Tibial nerve (tissue), 3 donors: ENCODE results near the gene GJB5.

Experiments
- POLR2A ChIP-seq, 2 donors: fragments of 450-650 bp; IDR thresholded peaks; one replicate each; pipeline ENCODE4 v1.6.1; 2017; ENCODE audit warnings: antibody characterized with exemption in 2 of 2, mild to moderate bottlenecking in 2 of 2, moderate library complexity in 2 of 2
- TF ChIP-seq, protein P1 (sequence below), 5 experiments: fragments of 200-600 bp in 3 of 5; fragments of 450-650 bp in 2 of 5; sonication (generic) in 3 of 5; IDR thresholded peaks; one replicate each; pipeline ENCODE4 v1.5.1; 2016 to 2019; ENCODE audit warnings: antibody characterized with exemption in 5 of 5, mild to moderate bottlenecking in 3 of 5, moderate library complexity in 2 of 5

GRCh38 chr1:34779962-34780361, 25.1 kb downstream of the GJB5 start:
- TF ChIP-seq, protein P1, sequence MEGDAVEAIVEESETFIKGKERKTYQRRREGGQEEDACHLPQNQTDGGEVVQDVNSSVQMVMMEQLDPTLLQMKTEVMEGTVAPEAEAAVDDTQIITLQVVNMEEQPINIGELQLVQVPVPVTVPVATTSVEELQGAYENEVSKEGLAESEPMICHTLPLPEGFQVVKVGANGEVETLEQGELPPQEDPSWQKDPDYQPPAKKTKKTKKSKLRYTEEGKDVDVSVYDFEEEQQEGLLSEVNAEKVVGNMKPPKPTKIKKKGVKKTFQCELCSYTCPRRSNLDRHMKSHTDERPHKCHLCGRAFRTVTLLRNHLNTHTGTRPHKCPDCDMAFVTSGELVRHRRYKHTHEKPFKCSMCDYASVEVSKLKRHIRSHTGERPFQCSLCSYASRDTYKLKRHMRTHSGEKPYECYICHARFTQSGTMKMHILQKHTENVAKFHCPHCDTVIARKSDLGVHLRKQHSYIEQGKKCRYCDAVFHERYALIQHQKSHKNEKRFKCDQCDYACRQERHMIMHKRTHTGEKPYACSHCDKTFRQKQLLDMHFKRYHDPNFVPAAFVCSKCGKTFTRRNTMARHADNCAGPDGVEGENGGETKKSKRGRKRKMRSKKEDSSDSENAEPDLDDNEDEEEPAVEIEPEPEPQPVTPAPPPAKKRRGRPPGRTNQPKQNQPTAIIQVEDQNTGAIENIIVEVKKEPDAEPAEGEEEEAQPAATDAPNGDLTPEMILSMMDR (IDR thresholded peaks at IDR 0.05): no peak
- TF ChIP-seq POLR2A (IDR thresholded peaks at IDR 0.05): no peak
